Left cardiac atrium (tissue), 4 donors: Measurements from ENCODE around the gene P2RX3. TPM values are rescaled to one million over a fixed set of nuclear protein-coding genes. Genes with fewer than 3 reads are reported as not detected.

Source experiments
- ATAC-seq, 2 donors: fragments of 200-7000 bp; cut with Tn5 transposase; one replicate each; pipeline ENCODE4 v1.9.1; 2020; ENCODE audit warnings: mild to moderate bottlenecking in 2 of 2, moderate library complexity in 2 of 2
- DNase-seq: peaks from one replicate; pipeline ENCODE4 v3.0.0-alpha.2; 2020
- intact Hi-C, 2 donors: fragments of 100-400 bp; cut with DNase I; formaldehyde crosslinking; loops; one replicate each; pipeline versions ENCODE4 v1.14.1 to v1.15.1; 2022 to 2023
- total RNA-seq, 2 donors: library from RNA; stranded (reverse); fragmentation: NEBNext Ultra II Directional; extraction: Animal tissue kit (Norgen Biotek cat#: 25700); gene quantifications; one replicate each; pipeline ENCODE4 v1.2.1, GENCODE V29; 2021
- donor health status: DM: no; HTN: yes; CAD: no.
- donor health status: DM: no; HTN: yes; CAD: no; lungs with severe emphysema.
- donor health status: DM: yes; HTN: yes; CAD: no.
- donor health status: Dilated cardiomyopathy.

The P2RX3 gene
- total RNA-seq, 2 donors from 2014 or later: 0.84 to 1.7 TPM

DNA sequence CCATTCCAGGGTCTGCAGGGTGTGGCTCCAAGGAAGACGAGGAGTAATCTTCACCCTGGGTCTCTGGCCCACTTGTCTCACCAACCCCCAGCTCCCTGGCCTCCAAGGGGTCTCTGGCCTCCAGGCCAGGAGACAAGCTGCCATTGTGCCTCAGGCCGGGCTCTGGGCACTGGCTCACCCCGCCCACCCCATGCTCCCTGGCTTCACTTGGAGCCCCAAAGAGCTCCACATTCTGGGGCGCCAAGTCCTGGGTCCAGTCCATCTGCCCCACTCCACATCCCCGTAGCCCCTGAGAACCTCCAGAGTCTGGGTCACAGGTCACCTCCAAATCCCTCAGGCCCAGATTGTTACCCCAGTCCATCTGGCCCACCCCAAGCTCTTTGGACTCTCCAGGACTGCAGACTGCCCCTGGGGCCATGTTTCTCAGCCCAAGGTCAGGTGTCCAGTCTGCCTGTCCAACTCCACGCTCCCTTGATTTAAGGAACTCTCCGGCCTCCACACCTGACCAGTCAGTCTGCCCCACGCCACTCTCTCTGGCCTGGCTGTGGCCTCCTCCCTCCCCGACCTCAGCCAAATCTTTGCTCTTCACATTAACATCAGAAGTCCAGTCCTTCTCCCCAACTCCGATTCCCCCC, 29.6 kb upstream of the P2RX3 start:
- intact Hi-C loops: no loop called here
- no peak for DNase-seq
- ATAC-seq: no peak

DNA sequence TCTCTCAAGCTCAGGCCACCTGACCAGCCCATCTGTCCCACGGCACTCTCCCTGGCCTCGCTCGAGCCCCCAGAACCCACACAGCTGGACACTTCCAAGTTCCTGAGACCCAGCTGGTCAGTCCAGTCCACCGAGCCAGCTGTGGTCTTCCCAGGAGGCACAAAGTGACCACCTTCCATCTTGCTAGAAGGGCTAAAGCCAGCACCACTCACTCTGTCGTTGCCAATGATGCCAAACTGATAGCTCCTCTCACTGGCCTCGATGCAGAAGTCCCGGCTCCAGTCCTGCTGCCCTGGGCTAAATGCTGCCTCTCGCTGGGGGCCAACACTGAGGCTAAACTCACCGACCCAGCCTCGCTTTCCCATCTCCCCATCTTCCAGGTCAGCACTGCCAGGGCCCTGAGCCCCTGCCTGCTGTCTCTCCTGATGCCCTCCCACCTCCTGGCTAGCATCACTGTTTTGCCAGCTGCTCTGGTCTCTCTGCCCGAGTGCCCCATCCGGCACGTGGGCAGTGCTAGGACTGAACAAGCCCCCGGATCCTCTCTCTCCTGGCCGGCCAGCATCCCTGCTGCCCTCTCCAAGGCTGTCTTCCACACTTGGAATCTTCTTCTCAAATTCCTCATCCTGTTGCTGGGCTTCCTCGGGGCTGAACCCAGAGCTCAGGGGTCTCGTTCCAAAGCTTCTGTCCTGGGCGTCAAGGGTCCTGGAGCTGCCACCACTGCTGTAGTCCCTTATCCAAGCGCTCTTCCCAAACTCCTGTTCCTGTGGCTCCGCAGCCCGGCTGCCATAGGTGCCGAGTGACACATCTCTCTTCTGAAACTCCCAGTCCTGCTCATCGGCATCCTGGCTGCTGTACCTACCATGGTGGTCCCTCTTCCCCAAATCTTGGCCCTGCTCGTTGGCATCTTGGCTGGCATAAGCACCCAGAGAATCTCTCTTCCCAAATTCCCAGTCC, 28.8 kb upstream of the P2RX3 start:
- DNase-seq: no peak
- intact Hi-C loops: no loop called here
- ATAC-seq: no peak

GRCh38 chr11:57310091-57310490, 28.1 kb upstream of the P2RX3 start:
- intact Hi-C loops: no loop called here
- no peak for ATAC-seq
- no peak for DNase-seq

DNA sequence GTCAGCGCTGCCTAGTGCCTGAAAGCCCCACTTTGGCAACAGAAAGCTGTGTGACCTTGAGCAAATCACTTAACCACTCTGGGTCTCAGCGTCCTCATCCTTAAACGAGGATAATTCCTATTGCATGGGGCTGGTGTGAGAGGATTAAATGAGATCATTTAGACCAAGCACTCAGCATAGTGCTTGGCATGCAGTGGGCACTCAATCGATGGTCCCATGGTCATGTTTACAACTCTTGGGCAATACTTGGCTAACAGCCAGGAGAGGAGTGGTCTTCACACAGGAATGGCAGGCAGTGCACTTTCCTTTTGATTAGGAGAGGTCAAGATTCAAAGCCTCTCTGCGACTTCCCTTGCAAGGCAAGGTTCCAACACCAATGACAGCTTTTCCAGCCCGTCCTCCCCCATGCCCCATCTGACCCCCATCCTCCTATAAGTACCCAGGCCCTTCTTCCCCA, 27.5 kb upstream of the P2RX3 start:
- ATAC-seq: peak; percentile 0
- intact Hi-C loops: no loop called here
- no peak for DNase-seq

- peak; percentile 95 for DNase-seq
- intact Hi-C loops: no loop called here
Observed at GRCh38 chr11:57311109-57311936, 26.8 kb upstream of the P2RX3 start.

GRCh38 chr11:57312511-57313021, 25.6 kb upstream of the P2RX3 start:
- intact Hi-C loops: no loop called here
- no peak for DNase-seq
- ATAC-seq: no peak

More at GRCh38 chr11:57311109-57311936, 26.8 kb upstream of the P2RX3 start:
- ATAC-seq: peak; percentile 90 to 95

DNA sequence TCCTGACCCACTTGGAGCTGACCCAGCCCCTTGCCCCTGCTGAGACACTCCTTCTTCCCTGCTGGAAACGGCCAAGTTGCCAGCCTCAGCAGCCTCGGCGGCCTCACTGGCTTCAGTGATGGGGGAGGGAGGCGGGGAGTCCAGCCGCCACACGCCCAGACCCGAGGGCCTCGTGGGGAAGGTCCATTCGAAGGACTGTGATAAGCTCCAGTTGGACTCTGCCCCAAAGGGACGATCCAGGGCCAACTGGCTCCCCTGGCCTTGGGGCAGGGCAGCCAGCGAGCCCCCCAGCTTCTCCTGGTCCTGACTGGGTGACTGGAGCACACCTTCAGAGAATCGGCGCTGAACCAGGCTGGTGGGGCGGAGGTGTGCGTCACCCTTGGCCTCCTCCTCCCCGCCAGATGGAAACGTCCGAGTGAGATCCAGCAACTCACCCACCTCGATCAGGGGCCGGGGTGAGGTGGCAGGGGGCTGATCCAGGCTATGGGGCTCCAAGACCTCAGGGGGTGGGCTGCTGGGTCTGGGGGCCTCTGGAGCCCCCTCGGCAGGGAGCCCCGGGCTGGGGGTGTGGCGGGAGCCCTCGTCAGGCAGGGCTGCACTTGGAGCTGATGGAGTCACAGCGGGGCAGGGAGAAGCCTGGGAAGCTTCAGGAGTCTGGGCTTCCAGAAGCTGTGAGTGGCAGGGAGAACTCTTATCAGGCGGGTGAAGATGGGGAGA, 24.9 kb upstream of the P2RX3 start:
- intact Hi-C loops: no loop called here
- ATAC-seq (no peak), DNase-seq (no peak)

DNA sequence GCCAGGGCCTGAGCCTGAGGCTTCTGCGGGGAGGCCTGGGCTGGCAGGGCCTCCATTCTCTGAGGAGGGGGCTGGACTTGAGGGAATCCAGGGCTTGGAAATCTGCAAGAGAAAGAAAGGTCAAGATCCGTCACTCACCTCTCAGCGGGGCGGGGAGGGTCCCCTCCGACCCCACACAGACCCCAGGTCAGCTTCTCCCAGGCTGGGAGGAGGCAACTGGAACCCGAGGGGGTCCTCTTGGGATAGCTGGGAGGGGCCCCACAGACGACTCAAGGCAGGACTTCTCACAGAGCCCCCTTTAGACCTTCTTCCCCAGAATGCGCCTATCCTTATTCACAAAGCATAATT, 24.4 kb upstream of the P2RX3 start:
- no peak for ATAC-seq
- intact Hi-C loops: no loop called here
- DNase-seq: no peak

GRCh38 chr11:57314221-57314973, 23.8 kb upstream of the P2RX3 start:
- intact Hi-C loops: no loop called here
- no peak for DNase-seq
- ATAC-seq: no peak

DNA sequence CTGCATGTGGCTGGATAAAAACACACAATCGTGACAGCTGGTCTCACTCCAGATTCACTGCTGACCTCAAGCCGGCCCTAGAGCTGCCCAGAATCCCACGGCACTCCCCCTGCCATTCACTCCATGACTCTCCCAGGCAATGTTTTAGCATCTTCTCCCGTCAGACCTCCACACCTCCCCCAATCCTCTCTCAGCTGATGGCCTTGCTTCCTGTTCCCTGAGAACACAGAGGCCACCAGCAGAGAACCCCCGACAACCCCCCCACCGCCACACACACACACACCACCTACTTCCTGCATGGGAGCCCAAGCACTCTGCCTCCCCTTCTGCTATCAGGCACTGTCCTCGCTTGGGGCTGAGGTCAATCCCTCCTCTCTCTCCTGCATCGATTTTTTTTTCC, 22.7 kb upstream of the P2RX3 start:
- no peak for ATAC-seq
- intact Hi-C loops: no loop called here
- DNase-seq: no peak

GRCh38 chr11:57316017-57316416, 22.1 kb upstream of the P2RX3 start:
- no peak for ATAC-seq
- intact Hi-C loops: no loop called here
- DNase-seq: no peak

- ATAC-seq: peak in 1 of 2 donors; percentile 6
- intact Hi-C loops: no loop called here
- DNase-seq: no peak
Observed at GRCh38 chr11:57318178-57318577, 20.0 kb upstream of the P2RX3 start.

GRCh38 chr11:57320067-57320718, 18.0 kb upstream of the P2RX3 start:
- ATAC-seq (no peak), DNase-seq (no peak)
- intact Hi-C loops: no loop called here

DNA sequence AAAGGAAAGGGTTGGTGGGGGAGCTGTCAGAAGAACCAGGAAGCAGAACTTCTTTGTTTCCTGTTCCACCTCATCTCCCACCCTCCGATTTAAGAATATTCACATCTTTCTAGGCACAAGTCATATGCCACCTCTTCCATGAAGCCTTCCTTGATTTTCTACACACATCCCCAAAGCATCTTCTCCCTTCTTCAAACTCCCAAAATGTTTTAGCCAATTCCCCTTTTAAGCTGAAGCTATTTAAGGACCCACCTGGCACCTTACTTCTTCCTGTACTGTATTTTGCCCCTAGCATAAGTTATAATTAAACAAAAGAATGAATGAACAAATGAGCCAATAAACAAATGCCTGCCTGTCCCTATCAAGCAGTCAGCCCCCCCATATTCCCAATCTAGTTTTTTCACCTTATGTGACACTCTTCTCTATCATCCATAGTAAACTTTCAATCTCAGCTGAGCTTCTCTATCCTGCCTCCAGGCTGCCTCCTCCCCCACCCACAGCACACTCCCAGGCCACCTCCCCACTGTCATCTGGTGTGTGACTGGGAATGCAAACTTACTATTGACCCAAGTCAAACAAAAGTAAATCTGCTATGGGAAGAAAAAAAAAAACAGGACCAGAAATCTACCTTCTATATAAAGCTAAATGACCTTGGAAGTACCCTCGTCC, 17.3 kb upstream of the P2RX3 start:
- no peak for ATAC-seq
- intact Hi-C loops: no loop called here
- DNase-seq: no peak

DNA sequence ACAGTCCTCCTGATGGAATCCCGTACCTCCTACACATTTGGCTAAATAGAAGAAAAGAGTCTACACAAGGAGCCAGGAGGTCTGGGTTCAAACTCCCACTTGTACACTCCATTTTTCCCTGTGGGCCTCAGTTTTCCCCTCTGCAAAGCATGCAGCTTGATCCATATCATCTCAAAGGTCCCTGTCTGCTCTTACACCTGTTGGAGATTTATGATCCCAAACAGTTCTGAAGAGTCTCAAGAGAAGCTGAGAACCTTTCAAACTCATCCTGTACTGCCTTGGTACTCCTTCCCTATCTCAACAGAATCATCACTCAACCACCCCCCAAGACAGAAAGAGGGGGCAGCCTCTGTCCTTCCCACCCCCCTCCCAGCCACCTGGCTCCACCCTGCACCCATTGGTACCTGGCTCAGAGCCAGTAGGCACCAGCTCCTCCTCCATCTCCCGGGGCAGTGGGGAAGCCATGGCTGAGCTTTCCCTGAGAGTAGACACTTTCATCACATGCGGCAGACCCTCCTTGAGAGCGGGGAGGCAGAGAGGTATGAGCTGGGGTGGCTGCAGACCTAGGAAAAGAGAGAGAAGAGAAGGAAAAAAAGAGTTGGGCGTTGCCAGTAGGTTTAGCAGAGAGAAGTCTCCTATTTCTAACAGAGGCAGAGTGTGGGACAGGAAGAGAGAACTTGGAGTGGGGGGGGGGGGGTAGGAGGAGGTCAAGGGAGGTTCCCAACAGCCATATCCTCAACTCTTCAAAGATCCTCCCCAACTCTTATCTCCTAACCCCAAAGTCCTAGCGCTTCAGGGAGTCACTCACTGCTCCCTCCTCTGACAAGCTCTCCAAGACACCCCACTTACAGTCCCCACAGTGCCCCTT, 16.5 kb upstream of the P2RX3 start:
- intact Hi-C loops: no loop called here
- peak in 1 of 2 donors; percentile 0 for ATAC-seq
- DNase-seq: no peak
